MCF 10A (cell line): Measurements from ENCODE around the gene KCNIP1. TPM values are rescaled to one million over a fixed set of nuclear protein-coding genes. Genes with fewer than 3 reads are reported as not detected.

Experiments used
- BruUV-seq: library from RNA; stranded (reverse); fragments of 400-500 nt; replicated peaks from 2 replicates; lab custom pipeline; 2021; lab: Mats Ljungman, UMichigan
- CTCF ChIA-PET: fragments of 300-600 bp; sonication (Branson Sonifier 250); formaldehyde crosslinking; extraction: SDS; loops from one replicate; lab custom pipeline; 2021; ENCODE audit warnings: antibody characterized with exemption, inconsistent platforms; lab: Yijun Ruan, JAX
- POLR2A ChIA-PET: fragments of 300-600, 350-650 bp; sonication (Branson Sonifier 250); formaldehyde crosslinking; extraction: SDS; loops from one replicate; lab custom pipeline; 2020; ENCODE audit warnings: antibody characterized with exemption, inconsistent platforms; lab: Yijun Ruan, JAX
- DNase-seq: peaks from one replicate; pipeline ENCODE4 v3.0.0-alpha.2; 2018; ENCODE audit not compliant: unreplicated experiment
- H3K27ac Mint-ChIP-seq: one replicate; pipeline ENCODE4 v1.8.0; 2022; ENCODE audit warnings: mild to moderate bottlenecking, low read depth, mixed read lengths; ENCODE audit not compliant: unreplicated experiment
- H3K27me3 Mint-ChIP-seq: one replicate; pipeline ENCODE4 v1.8.0; 2022; ENCODE audit warnings: mixed read lengths; ENCODE audit not compliant: insufficient read depth, unreplicated experiment
- H3K36me3 Mint-ChIP-seq: one replicate; pipeline ENCODE4 v1.8.0; 2022; ENCODE audit warnings: mild to moderate bottlenecking, moderate library complexity, mixed read lengths; ENCODE audit not compliant: insufficient read depth, unreplicated experiment
- H3K4me1 Mint-ChIP-seq: one replicate; pipeline ENCODE4 v1.8.0; 2022; ENCODE audit warnings: mixed read lengths; ENCODE audit not compliant: insufficient read depth, unreplicated experiment
- H3K4me3 Mint-ChIP-seq: one replicate; pipeline ENCODE4 v1.8.0; 2022; ENCODE audit warnings: mild to moderate bottlenecking, moderate library complexity, mixed read lengths; ENCODE audit not compliant: unreplicated experiment
- H3K9me3 Mint-ChIP-seq: one replicate; pipeline ENCODE4 v1.8.0; 2022; ENCODE audit warnings: mixed read lengths; ENCODE audit not compliant: unreplicated experiment
- CTCF ChIP-seq: fragments of 200-600 bp; IDR thresholded peaks from one replicate; pipeline ENCODE4 v1.8.0; 2022; ENCODE audit warnings: antibody characterized with exemption, mild to moderate bottlenecking; ENCODE audit not compliant: unreplicated experiment
- intact Hi-C: fragments of 100-400 bp; cut with micrococcal nuclease; formaldehyde crosslinking; loops from 2 replicates; pipeline ENCODE4 v1.14.1; 2022
- total RNA-seq: library from RNA; stranded (reverse); gene quantifications from 2 replicates; pipeline ENCODE4 v1.2.3, GENCODE V29; 2022

Gene KCNIP1
- total RNA-seq, 1 experiment from 2014 or later = not detected

- TF ChIP-seq CTCF = no peak
- Mint-ChIP-seq H3K4me3 (no peak overlapping the region), H3K27ac (no peak overlapping the region), H3K27me3 (no peaks in the 10 kb centered on the region), H3K36me3 (no peaks in the 10 kb centered on the region), H3K9me3 (no peaks in the 10 kb centered on the region), H3K4me1 (no peaks in the 10 kb centered on the region)
- ChIA-PET CTCF (interaction anchor here (0.7 to 16.3 kb wide), 7 partner anchors 10 to 429 kb away, joined by 3 to 992 read pairs (median 6); no protein-coding TSS in a partner anchor), POLR2A (no interaction called here)
- no TSS peak for BruUV-seq
- intact Hi-C loops = no loop called here
- peak; percentile 32 for DNase-seq
Measured at GRCh38 chr5:170782438-170782837, 278.6 kb downstream of the KCNIP1 start.

- ChIA-PET POLR2A (interaction anchor here (1.0 kb wide), 1 partner anchor 11 kb away, joined by 4 read pairs; no protein-coding TSS in a partner anchor), CTCF (interaction anchor here (0.5 to 16.3 kb wide), 7 partner anchors 9 to 168 kb away, joined by 3 to 992 read pairs (median 9); no protein-coding TSS in a partner anchor)
- Mint-ChIP-seq H3K36me3 (no peaks in the 10 kb centered on the region), H3K27ac (no peak within 1 kb of the TSS), H3K9me3 (no peaks in the 10 kb centered on the region), H3K4me1 (no peaks in the 10 kb centered on the region), H3K4me3 (no peak within 1 kb of the TSS), H3K27me3 (no peaks in the 10 kb centered on the region)
- TF ChIP-seq CTCF = no peak
- no TSS peak for BruUV-seq
- no peak for DNase-seq
- intact Hi-C loops = no loop called here
Measured at GRCh38 chr5:170783498-170784247, 279.9 kb downstream of the KCNIP1 start, which contains the start of gene GABRP. GABRP (plus strand) TSS chr5:170783725; CDS start chr5:170788616, 4,891 bp downstream.

- Mint-ChIP-seq H3K27me3 (no peaks in the 10 kb centered on the region), H3K36me3 (no peaks in the 10 kb centered on the region), H3K27ac (no peak overlapping the region), H3K4me3 (no peak overlapping the region), H3K4me1 (no peaks in the 10 kb centered on the region), H3K9me3 (no peaks in the 10 kb centered on the region)
- no peak for DNase-seq
- intact Hi-C loops = no loop called here
- CTCF ChIA-PET = interaction anchor here (13.0 to 16.3 kb wide), 2 partner anchors 41 to 148 kb away, joined by 202 to 992 read pairs; no protein-coding TSS in a partner anchor
- POLR2A ChIA-PET = no interaction called here
- TF ChIP-seq CTCF = no peak
- BruUV-seq = no TSS peak
Measured at GRCh38 chr5:170785416-170785815, 281.6 kb downstream of the KCNIP1 start.

Other genes starting within 250 kb of the KCNIP1 start
- not detected in 2 replicates for gene LCP2, start 206.2 kb upstream of the KCNIP1 start, total RNA-seq
- not detected in 2 replicates for gene KCNMB1, start 114.7 kb upstream of the KCNIP1 start, total RNA-seq